ENCODE measurements around the gene RDH14.

DNA sequence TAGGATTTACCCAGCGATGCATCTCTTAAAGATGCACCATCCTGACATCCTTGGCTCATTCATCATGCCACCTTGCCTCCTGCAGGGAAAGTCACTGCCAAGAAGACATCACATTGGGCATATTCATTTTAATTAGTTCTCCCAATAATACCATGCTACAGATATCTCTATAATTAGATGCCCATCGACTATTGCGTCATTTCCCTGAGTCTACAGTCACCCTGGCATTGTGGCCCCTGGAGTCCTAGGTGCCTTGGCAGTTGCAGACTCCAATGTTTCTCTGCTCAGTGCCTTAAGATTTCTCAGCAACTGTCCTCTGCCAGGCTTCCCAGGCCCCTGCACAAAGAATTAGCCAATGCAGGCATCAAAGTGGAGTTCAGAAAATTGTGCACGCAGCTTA lies 32.6 kb downstream of the RDH14 start:
- TF ChIP-seq, protein P1, sequence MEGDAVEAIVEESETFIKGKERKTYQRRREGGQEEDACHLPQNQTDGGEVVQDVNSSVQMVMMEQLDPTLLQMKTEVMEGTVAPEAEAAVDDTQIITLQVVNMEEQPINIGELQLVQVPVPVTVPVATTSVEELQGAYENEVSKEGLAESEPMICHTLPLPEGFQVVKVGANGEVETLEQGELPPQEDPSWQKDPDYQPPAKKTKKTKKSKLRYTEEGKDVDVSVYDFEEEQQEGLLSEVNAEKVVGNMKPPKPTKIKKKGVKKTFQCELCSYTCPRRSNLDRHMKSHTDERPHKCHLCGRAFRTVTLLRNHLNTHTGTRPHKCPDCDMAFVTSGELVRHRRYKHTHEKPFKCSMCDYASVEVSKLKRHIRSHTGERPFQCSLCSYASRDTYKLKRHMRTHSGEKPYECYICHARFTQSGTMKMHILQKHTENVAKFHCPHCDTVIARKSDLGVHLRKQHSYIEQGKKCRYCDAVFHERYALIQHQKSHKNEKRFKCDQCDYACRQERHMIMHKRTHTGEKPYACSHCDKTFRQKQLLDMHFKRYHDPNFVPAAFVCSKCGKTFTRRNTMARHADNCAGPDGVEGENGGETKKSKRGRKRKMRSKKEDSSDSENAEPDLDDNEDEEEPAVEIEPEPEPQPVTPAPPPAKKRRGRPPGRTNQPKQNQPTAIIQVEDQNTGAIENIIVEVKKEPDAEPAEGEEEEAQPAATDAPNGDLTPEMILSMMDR (IDR thresholded peaks at IDR 0.05), result no peak
- no peak for TF ChIP-seq POLR2A (IDR thresholded peaks at IDR 0.05)
- TF ChIP-seq EP300 (IDR thresholded peaks at IDR 0.05; ENCODE audit: low read depth), result no peak
- no peak for TF ChIP-seq POLR2AphosphoS5 (IDR thresholded peaks at IDR 0.05)
